Fibroblast of pulmonary artery (primary cell): ENCODE results near the gene SYPL2.

Experiments used
- DNase-seq: peaks from one replicate; pipeline ENCODE4 v3.0.0-alpha.2; 2010; ENCODE audit warnings: low read depth
- H3K4me3 ChIP-seq: replicated peaks from 2 replicates; pipeline ENCODE4 v1.5.1; 2011; ENCODE audit warnings: low read depth, mild to moderate bottlenecking, control low read depth, low read length, moderate library complexity
- CTCF ChIP-seq: IDR thresholded peaks from 2 replicates; pipeline ENCODE4 v1.5.1; 2011; ENCODE audit warnings: mild to moderate bottlenecking, control low read depth, low read length, inconsistent platforms; ENCODE audit errors: missing control alignments

SYPL2 gene

GRCh38 chr1:109509176-109510134 is 43.1 kb downstream of the SYPL2 start, which contains the start of gene AMIGO1:
TSS of gene AMIGO1 (minus strand) at chr1:109509727. CDS start at chr1:109508912, 815 bp downstream.
- no peak for TF ChIP-seq CTCF
- peak; percentile 42 for DNase-seq
- H3K4me3 ChIP-seq = peak within 1 kb of the TSS; percentile 63

GRCh38 chr1:109513110-109513710 is 46.9 kb downstream of the SYPL2 start:
- no peak for TF ChIP-seq CTCF
- DNase-seq = no peak
- H3K4me3 ChIP-seq = no peak overlapping the region

- no peak overlapping the region for H3K4me3 ChIP-seq
- DNase-seq = no peak
- TF ChIP-seq CTCF = no peak
These were observed 48.5 kb downstream of the SYPL2 start for GRCh38 chr1:109514846-109515245.

- no peak for TF ChIP-seq CTCF
- H3K4me3 ChIP-seq = no peak overlapping the region
These were observed 50.5 kb downstream of the SYPL2 start for GRCh38 chr1:109516872-109517271.

GRCh38 chr1:109517337-109517736 is 51.0 kb downstream of the SYPL2 start:
- DNase-seq = no peak
- no peak overlapping the region for H3K4me3 ChIP-seq
- TF ChIP-seq CTCF = no peak

More at GRCh38 chr1:109516872-109517271, 50.5 kb downstream of the SYPL2 start:
- no peak for DNase-seq

- DNase-seq = no peak
- no peak for TF ChIP-seq CTCF
- no peak overlapping the region for H3K4me3 ChIP-seq
These were observed 54.9 kb downstream of the SYPL2 start for GRCh38 chr1:109521002-109521951.
